ENCODE data around the gene COL6A5. TPM values are rescaled to one million over a fixed set of nuclear protein-coding genes. Genes with fewer than 3 reads are reported as not detected.

Gene COL6A5
- total and polyA plus RNA-seq, 2 experiments from 2014 or later = 0.03 to 0.05 TPM

- no peak for TF ChIP-seq REST (IDR thresholded peaks at IDR 0.05; ENCODE audit: unreplicated experiment)
Observed at GRCh38 chr3:130463221-130463620, 117.7 kb downstream of the COL6A5 start (continued).

- Histone ChIP-seq H3K4me3 (no peak overlapping the region), H3K4me1 (ENCODE audit: insufficient read depth) (no peaks in the 10 kb centered on the region), H3K9me2 (ENCODE audit: insufficient read depth) (peaks cover 18% of the 10 kb centered on the region), H3K36me3 (ENCODE audit: insufficient read depth) (no peaks in the 10 kb centered on the region), H4K20me1 (replicated peaks; ENCODE audit: insufficient read depth) (no peaks in the 10 kb centered on the region), H3F3A (replicated peaks; ENCODE audit: low read depth) (no peaks in the 10 kb centered on the region), H3K27me3 (ENCODE audit: insufficient read depth) (no peaks in the 10 kb centered on the region), H2AFZ (no peak overlapping the region), H3K4me2 (no peak overlapping the region), H3K27ac (ENCODE audit: low read depth) (no peak overlapping the region), H3K79me2 (replicated peaks; ENCODE audit: insufficient read depth) (no peaks in the 10 kb centered on the region)
- no peaks in the 10 kb centered on the region for H3K36me3 Mint-ChIP-seq (ENCODE audit: low read depth)
- no peak for DNase-seq (ENCODE audit: low spot score)
- H3K4me3 Mint-ChIP-seq = no peak overlapping the region
- no peak for ATAC-seq
- peaks cover 2% of the 10 kb centered on the region for H3K27me3 Mint-ChIP-seq (ENCODE audit: insufficient read depth, low read depth, poor library complexity)
- no peaks in the 10 kb centered on the region for H3K4me1 Mint-ChIP-seq
- no peaks in the 10 kb centered on the region for H3K9me3 Mint-ChIP-seq
- no peak overlapping the region for H3K27ac Mint-ChIP-seq
- TF ChIP-seq, protein P1, sequence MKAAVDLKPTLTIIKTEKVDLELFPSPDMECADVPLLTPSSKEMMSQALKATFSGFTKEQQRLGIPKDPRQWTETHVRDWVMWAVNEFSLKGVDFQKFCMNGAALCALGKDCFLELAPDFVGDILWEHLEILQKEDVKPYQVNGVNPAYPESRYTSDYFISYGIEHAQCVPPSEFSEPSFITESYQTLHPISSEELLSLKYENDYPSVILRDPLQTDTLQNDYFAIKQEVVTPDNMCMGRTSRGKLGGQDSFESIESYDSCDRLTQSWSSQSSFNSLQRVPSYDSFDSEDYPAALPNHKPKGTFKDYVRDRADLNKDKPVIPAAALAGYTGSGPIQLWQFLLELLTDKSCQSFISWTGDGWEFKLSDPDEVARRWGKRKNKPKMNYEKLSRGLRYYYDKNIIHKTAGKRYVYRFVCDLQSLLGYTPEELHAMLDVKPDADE (IDR thresholded peaks at IDR 0.05) = no peak
- TF ChIP-seq ZNF462 (CRISPR knock-in tag; IDR thresholded peaks at IDR 0.05) = no peak
- no peak for TF ChIP-seq EZH2phosphoT487 (IDR thresholded peaks at IDR 0.05; ENCODE audit: unreplicated experiment)
- TF ChIP-seq NANOG (IDR thresholded peaks at IDR 0.05; ENCODE audit: borderline replicate concordance) = no peak
- TF ChIP-seq CREB1 (CRISPR knock-in tag; IDR thresholded peaks at IDR 0.05; ENCODE audit: low read depth) = no peak
- TF ChIP-seq JUNB (IDR thresholded peaks at IDR 0.05; ENCODE audit: unreplicated experiment) = no peak
- TF ChIP-seq REST (IDR thresholded peaks at IDR 0.05; ENCODE audit: unreplicated experiment) = no peak
- TF ChIP-seq EZH2 (IDR thresholded peaks at IDR 0.05; ENCODE audit: low read depth, unreplicated experiment) = no peak
- TF ChIP-seq ZNF331 (CRISPR knock-in tag; IDR thresholded peaks at IDR 0.05; ENCODE audit: low read depth) = no peak
- TF ChIP-seq STAT1 (IDR thresholded peaks at IDR 0.05; ENCODE audit: unreplicated experiment) = no peak
Observed at GRCh38 chr3:130465521-130465920, 120.0 kb downstream of the COL6A5 start.
